ENCODE data around the gene LIG3.
"Not testable (repeated sequence)": the region's sequence is repeated elsewhere in the genome, so short reads cannot be mapped to it uniquely, and the experiment has no call there.

LIG3 gene

DNA sequence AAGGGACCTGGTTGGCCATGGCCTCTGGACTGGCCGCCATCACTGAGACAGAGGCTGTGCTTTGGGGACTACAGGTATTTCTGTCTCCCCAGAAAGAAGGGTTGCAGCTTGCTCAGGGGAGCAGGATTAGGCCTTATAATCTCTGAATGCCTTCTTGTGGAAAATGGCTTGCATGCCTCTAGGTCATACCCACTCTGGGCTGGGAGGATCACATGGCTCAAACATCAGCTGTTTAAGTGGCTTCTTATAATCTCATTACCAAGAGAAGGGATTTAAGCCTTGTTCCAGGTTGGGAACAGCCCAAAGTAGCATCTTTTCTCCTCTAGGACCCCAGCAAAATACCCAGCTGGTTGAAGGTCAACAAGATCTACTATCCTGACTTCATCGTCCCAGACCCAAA is 19.1 kb downstream of the LIG3 start:
- no peak overlapping the region for H3K4me3 ChIP-seq (ENCODE audit: low read length)
- TF ChIP-seq, protein P1, sequence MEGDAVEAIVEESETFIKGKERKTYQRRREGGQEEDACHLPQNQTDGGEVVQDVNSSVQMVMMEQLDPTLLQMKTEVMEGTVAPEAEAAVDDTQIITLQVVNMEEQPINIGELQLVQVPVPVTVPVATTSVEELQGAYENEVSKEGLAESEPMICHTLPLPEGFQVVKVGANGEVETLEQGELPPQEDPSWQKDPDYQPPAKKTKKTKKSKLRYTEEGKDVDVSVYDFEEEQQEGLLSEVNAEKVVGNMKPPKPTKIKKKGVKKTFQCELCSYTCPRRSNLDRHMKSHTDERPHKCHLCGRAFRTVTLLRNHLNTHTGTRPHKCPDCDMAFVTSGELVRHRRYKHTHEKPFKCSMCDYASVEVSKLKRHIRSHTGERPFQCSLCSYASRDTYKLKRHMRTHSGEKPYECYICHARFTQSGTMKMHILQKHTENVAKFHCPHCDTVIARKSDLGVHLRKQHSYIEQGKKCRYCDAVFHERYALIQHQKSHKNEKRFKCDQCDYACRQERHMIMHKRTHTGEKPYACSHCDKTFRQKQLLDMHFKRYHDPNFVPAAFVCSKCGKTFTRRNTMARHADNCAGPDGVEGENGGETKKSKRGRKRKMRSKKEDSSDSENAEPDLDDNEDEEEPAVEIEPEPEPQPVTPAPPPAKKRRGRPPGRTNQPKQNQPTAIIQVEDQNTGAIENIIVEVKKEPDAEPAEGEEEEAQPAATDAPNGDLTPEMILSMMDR (conservative IDR thresholded peaks at IDR 0.05; ENCODE audit: low read depth, low read length) = no peak
- DNase-seq (ENCODE audit: low read depth) = no peak

DNA sequence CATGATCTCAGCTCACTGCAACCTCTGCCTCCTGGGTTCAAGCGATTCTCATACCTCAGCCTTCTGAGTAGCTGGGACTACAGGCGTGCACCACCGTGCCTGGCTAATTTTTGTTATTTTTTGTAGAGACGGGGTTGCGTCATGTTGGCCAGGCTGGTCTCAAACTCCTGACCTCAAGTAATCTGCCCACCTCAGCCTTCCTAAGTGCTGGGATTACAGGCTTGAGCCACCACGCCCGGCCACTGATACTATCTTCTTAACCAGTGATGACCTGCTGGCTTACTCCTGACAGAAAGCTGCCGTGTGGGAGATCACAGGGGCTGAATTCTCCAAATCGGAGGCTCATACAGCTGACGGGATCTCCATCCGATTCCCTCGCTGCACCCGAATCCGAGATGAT is 20.7 kb downstream of the LIG3 start:
- not testable (repeated sequence) for H3K4me3 ChIP-seq (ENCODE audit: low read length); DNase-seq (ENCODE audit: low read depth)

DNA sequence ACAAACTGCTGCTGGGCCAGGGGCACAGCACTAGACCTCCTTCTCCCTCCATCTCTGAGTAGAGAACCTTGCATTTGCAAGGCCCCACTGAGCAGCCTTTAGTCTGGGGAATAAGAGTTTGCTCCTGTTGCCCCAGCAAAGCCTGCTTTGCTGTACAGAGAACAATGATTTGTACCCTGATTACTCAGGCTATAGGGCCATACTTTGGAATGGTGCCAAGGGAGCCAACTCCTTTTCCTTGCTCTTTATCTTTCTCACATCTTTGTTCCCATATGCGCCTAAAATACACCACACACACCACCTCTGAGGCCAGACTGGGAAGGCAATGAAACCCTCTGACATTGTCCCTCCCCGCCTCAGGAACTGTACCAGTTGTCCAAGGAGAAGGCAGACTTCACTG is 21.2 kb downstream of the LIG3 start:
- DNase-seq (ENCODE audit: low read depth) = no peak
- TF ChIP-seq, protein P1 (conservative IDR thresholded peaks at IDR 0.05; ENCODE audit: low read depth, low read length) = no peak
- no peak overlapping the region for H3K4me3 ChIP-seq (ENCODE audit: low read length)

DNA sequence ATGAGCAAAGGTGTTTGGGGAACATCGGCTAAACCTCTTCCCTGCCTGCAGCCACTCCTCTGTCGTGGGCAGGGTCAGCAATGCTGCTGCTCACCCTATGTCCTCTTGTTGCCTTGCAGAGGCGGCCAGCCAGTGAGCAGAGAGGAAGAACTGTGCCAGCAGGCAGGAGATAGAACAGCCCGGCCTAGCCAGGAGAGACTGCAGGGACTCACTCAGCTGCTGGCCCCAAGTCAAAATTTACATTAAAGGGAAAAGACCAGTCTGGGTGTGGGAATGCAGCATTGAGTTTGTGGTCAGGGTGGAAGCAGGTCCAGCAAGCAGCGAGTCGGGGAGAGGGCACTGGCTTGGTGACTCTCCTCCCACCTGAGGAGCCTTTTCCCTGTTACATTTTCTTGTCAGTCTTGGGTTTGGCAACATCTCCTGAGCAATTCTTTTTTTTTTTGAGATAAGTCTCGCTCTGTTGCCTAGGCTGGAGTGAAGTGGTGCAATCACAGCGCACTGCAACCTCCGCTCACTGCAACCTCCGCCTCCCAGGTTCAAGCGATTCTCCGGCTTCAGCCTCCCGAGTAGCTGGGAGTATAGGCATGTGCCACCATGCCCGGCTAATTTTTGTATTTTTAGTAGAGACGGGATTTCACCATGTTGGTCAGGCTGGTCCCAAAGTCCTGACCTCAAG is 22.7 kb downstream of the LIG3 start:
- no peak for DNase-seq (ENCODE audit: low read depth)
- TF ChIP-seq, protein P1 (conservative IDR thresholded peaks at IDR 0.05; ENCODE audit: low read depth, low read length) = no peak
- H3K4me3 ChIP-seq (ENCODE audit: low read length) = no peak overlapping the region

DNA sequence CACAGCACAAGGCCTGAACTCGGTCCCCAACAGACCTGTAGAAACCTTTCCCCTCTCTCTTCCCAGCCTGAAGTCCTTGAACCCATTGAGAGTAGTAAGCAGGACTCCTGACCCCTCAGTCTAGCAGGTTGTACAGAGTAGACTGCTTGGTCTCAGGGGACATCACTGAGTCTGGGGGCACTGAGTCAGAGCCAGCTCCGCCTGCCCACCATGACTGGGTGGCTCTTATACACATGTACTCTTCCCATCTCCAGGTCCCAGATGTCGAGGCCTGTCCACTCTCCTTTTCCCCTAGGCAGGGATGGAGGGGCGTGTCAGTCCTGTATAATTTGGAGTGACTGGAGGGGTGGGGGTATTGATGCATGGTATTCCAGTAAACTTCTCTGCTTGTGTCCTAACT is 23.5 kb downstream of the LIG3 start:
- DNase-seq (ENCODE audit: low read depth) = no peak
- H3K4me3 ChIP-seq (ENCODE audit: low read length) = no peak overlapping the region
- TF ChIP-seq, protein P1 (conservative IDR thresholded peaks at IDR 0.05; ENCODE audit: low read depth, low read length) = no peak

DNA sequence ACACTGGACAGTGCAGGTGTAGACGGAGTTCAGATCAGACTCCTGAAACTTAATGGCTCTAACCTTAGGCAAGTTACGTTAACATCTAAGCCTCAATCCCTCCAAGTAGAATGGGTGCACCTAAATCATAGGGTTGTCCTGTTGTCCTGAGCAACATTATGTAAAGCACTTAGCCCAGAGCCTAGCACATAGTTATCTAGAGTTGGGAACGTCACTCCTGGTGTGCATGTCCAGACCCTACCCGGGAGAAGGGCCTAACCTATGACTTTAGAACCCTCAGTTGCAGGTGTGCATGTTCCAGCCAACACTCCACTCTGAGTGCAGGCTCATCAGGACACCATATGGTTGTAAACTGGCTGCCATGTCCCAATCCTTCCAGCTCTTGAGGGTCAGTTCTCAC is 26.0 kb downstream of the LIG3 start:
- H3K4me3 ChIP-seq (ENCODE audit: low read length) = no peak overlapping the region
- no peak for DNase-seq (ENCODE audit: low read depth)
- TF ChIP-seq, protein P1 (conservative IDR thresholded peaks at IDR 0.05; ENCODE audit: low read depth, low read length) = no peak

DNA sequence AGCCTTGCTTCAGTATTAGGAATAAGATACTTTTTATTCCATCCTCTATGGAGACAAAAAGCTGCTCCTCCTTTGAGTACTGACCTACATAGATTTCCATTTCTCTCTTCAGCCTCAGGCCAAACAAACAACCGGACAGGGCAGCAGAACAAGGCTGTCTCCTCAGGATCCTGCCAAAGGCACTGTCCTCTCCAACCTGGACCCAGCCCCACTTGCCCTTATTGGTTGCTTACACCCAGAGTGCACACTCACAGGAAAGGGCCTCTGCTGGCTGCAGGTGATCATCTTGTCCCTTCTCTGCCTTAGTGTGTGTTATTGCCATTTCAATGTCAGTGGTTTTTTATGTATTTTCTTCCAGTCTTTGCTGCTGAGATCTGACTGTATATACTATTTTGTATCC is 26.6 kb downstream of the LIG3 start:
- TF ChIP-seq, protein P1 (conservative IDR thresholded peaks at IDR 0.05; ENCODE audit: low read depth, low read length) = no peak
- no peak for DNase-seq (ENCODE audit: low read depth)
- no peak overlapping the region for H3K4me3 ChIP-seq (ENCODE audit: low read length)

All from retinal pigment epithelial cell (primary cell).